HG02571 (cell line): ENCODE results near the gene THAP4.
"Not testable (repeated sequence)": the region's sequence is repeated elsewhere in the genome, so short reads cannot be mapped to it uniquely, and the experiment has no call there.

Source experiments
- ATAC-seq: cut with Tn5 transposase; IDR thresholded peaks from one replicate; pipeline ENCODE4 v1.9.1; 2021; ENCODE audit warnings: mild to moderate bottlenecking, moderate library complexity; ENCODE audit not compliant: unreplicated experiment

THAP4 gene

GRCh38 chr2:241589863-241590262 is 47.1 kb downstream of the THAP4 start:
- ATAC-seq, result not testable (repeated sequence)

GRCh38 chr2:241586564-241587264 is 50.2 kb downstream of the THAP4 start:
- no peak for ATAC-seq

DNA sequence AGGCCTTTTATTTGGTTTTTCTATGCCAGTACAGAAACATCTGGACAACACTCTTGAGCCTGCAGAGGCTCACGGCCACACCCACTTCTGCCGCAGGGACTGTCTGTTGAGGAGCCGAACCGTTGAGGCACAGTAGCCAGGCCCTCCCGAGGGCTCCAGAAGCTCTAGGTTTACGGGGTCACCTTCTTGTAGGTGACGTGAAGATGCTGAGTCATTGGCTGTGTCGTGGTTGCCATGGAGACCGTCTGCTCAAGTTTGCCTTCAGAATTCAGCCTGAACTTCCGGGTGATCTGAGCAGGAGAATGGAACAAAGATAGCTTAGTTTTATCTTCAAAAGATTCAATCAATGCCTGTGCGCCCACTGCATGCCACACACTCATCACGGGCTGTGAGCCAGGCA is 52.5 kb downstream of the THAP4 start:
- no peak for ATAC-seq

GRCh38 chr2:241582806-241583205 is 54.2 kb downstream of the THAP4 start:
- no peak for ATAC-seq

- ATAC-seq, result no peak
Measured at GRCh38 chr2:241582328-241582727, 54.6 kb downstream of the THAP4 start.

- no peak for ATAC-seq
Measured at GRCh38 chr2:241579281-241579680, 57.7 kb downstream of the THAP4 start.

DNA sequence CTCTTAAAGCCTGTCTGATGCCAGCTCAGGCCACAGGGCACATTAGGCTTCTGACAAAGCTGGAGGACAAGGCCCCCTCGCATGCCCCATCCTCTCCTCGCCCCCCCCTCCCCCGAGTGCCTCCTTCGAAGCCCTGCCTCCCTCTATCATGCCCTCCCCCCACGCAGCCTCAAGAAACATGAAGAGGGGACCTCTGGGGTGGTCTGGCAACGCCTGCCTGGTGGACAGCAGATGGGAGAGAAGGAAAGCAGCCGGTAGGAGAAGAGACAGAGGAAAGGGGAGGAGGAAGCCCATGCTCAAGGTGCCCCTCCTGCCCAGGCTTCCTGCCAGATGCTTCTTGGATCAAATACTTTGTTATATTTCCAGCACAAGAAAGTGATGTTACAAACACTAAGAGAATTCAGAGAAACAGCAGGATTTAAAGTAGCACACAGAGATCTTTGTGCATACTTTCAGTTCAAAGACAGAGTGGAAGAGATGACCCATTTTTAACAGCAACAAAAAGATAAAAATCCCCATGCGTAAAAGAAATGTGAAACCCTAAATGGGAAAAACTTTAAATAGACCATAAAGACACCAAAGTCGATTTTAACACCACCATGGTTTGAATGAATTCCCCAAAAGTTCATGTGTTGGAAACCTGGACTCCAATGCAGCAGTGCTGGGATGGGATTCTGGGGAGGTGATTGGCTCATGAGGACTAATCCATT is 59.4 kb downstream of the THAP4 start:
- ATAC-seq, result no peak

DNA sequence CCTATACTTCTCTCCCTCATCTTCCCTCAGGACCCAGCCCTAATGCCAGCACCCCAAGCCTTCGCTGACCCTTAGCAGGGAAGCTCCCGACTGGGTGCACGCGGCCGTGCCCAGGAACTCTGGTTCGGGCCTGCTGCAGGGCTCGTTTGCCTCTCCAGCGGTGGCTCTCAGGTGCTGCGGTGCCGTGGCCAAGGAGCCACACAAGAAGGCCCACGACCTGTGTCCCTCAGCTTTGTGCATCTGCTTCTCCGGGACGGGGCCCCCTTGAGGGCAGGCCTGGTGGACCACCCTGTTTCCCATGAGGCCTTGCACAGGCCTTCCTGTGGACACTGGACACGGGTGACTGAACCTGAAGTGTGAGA is 60.7 kb downstream of the THAP4 start:
- ATAC-seq, result no peak

GRCh38 chr2:241575624-241576292 is 61.2 kb downstream of the THAP4 start:
- ATAC-seq, result no peak

DNA sequence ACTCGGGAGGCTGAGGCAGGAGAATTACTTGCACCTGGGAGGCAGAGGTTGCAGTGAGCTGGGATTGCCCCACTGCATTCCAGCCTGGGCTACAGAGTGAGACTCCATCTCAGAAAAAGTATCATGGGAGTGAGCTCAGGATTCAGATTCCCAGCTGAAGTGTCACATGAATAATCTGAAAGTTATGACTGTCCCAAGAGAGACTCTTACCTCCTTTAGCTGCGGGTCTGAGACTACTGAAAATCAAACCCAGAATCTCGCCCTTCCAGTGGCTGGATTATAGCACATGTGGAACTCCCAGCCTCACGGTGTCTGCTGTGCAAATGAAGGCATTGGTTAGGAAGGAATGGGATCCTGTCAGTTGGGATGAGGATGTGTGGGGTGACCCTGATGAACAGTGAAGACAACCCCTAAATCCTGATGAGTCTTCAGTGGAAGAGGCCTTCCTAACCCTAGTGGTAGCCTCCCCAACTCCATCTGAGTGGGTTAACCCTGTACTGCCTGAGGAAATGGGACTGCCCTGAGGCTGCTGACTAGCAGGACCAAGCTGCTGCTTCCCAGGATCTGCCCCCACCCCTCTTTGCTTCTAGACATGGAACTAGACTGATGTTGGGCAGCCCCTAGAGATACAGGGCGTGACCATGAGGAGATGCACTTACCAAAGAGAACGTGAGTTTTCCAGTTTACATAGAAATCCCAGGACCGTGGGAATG is 61.9 kb downstream of the THAP4 start:
- no peak for ATAC-seq

DNA sequence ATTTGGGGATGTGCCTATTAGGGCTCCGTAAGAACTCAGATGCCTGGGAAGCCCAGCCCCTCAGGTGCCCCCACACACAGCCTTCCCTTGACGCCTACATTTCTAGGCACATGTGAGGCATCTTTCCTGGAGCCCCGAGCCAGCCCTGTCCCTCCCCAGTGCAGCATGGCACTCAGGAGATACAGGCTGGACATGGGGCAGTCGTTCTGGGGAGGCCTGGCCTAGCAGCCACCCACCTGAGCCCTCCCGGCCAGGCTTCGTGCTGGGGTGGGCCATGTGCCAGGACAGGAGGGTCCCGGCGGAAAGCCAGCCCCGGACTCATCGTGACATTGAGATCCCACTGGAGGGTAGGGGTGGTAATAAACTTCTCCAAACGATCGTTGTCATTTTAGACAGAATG is 63.2 kb downstream of the THAP4 start:
- ATAC-seq, result no peak

DNA sequence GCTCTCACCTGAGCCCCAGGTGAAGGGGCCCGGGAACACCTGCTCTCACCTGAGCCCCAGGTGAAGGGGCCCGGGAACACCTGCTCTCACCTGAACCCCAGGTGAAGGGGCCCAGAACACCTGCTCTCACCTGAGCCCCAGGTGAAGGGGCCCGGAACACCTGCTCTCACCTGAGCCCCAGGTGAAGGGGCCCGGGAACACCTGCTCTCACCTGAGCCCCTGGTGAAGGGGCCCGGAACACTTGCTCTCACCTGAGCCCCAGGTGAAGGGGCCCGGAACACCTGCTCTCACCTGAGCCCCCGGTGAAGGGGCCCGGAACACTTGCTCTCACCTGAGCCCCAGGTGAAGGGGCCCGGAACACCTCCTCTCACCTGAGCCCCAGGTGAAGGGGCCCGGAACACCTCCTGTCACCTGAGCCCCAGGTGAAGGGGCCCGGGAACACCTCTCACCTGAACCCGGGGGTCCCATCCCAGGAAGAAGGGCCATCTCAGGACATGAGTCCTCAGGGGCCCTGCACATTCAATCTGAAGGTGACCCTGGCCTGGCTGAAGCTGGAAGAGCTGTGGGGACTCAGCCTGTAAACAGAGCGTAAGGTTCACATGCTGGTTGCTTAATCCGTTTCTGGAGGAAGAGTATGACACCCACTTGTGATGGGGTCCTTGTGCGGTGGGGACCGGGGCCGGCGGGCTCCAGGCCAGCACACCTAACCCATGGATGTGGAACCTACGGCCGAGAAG is 63.9 kb downstream of the THAP4 start:
- ATAC-seq, result not testable (repeated sequence)

- ATAC-seq, result no peak
Measured at GRCh38 chr2:241571821-241572620, 64.9 kb downstream of the THAP4 start.

DNA sequence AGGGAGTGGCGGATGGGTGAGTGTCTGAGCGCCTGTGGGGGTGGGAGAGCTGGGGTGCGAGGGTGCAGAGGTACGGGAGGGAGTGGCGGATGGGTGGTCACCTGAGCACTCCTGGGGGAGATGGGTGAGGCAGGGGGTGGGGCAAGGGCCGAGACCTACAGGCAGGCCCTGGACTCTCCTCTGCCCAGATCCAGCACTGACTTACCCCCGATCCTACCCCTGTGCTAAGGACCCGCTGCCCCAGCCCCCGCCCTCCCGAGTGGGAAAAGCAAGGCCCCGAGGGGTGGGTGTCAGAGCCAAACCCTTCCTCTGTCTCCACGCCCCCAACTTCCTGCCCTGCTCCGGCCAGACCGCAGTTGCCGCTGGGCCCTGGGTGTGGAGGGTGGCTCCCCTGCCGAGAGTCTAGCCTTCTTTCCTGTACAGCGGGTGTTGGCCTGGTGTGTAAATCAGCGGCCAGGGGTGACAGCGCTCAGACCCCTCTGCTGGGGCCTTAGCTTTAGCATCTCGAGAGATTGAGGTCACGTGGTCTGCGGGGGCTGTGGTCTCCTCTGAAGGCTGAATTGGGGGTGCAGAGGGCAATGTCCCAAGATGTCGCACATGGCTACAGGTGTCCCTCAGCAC is 65.9 kb downstream of the THAP4 start:
- no peak for ATAC-seq

DNA sequence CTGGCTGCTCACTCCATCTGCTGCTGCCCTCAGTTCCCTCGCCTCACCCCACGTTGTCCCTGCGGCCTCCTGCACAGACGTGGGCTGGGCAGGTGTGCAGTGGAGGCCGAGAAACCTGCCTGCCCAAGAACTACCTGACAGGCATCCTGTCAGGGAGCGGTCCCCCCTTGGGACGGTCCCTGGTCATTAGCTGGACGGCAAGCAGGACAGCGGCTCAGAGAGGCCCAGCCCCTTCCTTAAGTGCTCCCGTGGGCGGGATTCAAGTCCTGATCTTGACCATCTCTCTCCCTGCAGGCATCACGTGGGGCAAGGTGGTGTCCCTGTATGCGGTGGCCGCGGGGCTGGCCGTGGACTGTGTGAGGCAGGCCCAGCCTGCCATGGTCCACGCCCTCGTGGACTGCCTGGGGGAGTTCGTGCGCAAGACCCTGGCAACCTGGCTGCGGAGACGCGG is 67.1 kb downstream of the THAP4 start:
- ATAC-seq, result no peak

DNA sequence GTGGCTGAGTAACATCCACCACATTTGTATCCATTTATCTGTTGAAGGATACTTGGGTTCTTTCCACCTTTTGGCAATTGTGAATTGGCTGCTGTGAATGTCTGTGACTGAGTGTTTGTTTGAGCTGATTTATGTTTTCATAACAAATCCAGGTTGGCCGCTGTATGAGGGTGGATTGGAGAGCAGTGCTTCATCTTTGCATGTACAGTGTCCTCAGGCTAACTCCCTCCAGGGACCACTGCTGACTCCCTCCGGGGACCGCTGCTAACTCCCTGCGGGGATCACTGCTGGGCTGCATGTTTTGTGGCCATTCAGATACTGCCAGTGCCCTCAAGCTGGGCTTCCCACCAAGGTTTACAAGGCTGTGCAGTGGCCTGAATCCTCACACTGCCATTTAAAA is 68.2 kb downstream of the THAP4 start:
- no peak for ATAC-seq

- ATAC-seq, result no peak
Measured at GRCh38 chr2:241567776-241568175, 69.2 kb downstream of the THAP4 start.

GRCh38 chr2:241567266-241567665 is 69.7 kb downstream of the THAP4 start:
- not testable (repeated sequence) for ATAC-seq

- ATAC-seq, result no peak
Measured at GRCh38 chr2:241566468-241566867, 70.5 kb downstream of the THAP4 start.
